GM21528 (cell line): Measurements from ENCODE around the gene LILRA5.
"Not testable (repeated sequence)": the region's sequence is repeated elsewhere in the genome, so short reads cannot be mapped to it uniquely, and the experiment has no call there.

Experiments
- ATAC-seq: cut with Tn5 transposase; IDR thresholded peaks from one replicate; pipeline ENCODE4 v1.9.1; 2021; ENCODE audit warnings: mild to moderate bottlenecking, moderate library complexity; ENCODE audit not compliant: unreplicated experiment, low FRiP score

LILRA5 gene

DNA sequence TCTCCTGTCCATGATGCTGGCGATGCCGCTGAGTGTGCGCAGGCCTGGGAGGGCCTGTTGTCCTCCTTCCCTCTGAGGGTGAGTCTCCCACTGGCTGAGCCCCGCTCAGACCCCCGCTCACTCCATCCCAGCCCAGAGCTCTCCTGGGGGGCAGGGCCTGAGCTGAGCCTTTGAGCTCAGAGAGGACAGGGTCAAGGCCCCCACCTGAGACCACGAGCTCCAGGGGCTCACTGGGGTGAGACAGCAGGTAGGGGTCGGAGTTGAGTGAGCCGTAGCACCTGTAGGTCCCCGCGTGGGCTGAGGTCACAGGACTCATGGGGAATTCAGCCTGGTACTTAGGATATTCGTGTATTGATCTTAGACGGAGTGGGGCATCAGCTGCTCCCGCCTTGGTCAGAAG is 34.9 kb downstream of the LILRA5 start:
- ATAC-seq: not testable (repeated sequence)

DNA sequence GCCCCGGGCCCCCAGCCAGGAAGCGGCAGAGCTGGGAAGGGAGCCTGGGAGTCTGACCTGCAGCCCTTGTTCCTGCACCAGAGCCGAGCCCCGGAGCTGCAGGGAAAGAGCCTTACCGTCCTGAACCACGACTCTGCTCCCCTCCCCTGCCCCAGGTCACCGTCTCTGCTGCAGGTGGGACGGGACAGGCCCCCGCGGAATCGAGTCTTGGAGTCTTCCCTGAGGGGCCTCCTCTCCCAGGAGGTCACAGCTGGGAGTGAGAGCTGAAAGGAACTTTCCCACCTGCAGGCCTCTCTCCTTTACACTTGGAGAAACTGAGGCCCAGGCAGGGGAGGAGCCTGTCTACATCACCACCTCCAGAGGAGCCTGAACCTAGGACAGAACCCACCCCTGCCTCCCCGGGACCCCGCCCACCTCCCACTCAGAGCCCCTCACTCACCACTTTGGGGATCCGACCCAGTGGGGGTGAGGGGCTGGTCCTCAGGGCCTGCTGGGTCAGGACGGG is 35.8 kb downstream of the LILRA5 start:
- not testable (repeated sequence) for ATAC-seq

DNA sequence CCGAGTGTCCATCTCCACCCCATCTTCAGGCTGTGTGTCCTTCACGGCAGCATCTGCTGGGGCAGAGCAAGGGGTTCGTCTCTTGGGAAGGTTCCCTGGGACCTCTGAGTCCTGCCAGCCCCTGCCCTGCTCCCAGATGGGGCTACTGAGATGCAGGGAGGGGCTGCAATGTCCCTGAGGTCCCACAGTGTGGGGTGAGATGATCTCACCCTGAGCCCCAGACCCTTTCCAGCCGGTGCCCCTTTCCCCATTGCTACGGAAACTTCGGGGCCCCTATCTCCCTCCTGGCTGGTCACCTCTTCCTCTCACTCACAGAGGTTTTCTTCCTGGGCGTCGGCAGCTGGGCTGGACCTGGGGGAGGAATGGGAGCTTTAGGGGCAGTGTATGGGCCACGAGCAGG is 37.0 kb downstream of the LILRA5 start:
- no peak for ATAC-seq

DNA sequence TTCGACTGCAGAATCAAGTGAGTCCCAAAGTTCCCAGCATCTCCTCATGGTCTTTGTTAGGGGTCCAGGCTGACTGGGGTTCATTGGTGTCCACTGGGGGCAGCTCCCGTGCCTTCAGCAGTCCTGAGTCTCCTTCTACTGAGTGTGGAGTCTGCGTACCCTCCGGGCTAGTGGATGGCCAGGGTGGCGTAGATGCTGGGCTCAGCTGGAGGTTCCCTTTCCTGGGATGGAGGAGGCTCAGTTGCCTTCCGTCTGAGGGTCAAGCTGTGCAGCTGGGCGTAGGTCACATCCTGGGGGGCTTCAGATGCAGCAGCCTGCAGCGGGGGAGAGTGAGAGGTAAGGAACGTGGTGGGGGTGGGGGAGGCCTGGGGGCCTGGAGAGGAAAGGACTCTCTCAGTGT is 38.5 kb downstream of the LILRA5 start:
- ATAC-seq: not testable (repeated sequence)

DNA sequence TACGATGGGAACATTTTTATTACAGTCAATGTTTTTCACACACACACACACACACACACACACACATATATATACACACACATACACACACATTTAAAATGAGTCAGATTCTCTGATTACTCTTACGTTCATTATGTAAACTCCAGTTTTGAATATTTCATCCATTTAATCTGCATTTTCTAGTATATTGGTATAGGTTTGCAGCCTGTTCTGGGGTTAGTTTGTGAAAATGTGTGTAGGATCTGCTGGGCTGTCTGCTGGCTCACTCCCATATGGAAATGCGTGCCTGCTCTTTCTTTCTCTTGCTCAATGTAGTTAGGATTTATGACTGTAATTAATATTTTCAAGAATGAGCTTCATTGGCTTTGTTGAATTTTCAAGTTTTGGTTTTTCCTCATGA is 39.1 kb downstream of the LILRA5 start:
- no peak for ATAC-seq

DNA sequence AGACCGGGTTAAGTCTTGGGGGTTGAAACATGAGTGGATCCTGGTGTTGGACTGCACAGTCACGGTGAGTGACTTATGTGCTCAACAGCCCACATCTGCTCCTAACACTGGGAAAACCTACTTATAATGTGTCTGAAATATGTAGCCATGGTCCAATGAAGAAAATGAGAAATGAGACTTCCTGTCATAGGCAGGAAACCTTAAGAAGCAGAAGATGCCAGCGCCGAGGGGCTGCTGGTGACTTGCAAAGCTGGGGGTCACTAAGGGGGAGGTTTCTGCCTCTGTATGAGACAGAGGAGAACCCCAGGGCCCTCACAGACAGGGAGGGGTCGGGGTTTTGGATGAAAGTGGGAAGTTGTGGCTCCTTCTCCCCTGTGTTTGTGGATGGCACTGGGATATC is 40.8 kb downstream of the LILRA5 start:
- ATAC-seq: not testable (repeated sequence)

DNA sequence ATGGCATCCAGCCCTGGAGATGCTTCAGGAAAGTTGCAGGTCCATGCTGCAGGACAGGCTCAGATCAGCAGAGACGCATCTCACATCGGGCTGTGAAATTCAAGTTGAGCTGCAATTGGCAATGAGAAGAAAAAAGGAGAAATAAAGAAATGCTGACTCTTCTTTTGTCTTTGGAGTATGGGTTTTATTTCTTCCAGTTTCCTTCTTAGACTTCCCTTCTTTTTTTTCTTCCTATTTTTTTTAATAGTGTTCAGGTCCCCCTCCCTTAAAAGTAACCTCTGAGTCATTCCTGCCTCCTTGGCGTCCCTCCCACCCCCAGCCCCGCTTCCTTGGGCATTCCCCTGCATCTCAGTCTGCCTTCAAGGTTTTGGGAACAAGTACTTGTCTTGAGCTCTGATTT is 41.4 kb downstream of the LILRA5 start:
- ATAC-seq: not testable (repeated sequence)

DNA sequence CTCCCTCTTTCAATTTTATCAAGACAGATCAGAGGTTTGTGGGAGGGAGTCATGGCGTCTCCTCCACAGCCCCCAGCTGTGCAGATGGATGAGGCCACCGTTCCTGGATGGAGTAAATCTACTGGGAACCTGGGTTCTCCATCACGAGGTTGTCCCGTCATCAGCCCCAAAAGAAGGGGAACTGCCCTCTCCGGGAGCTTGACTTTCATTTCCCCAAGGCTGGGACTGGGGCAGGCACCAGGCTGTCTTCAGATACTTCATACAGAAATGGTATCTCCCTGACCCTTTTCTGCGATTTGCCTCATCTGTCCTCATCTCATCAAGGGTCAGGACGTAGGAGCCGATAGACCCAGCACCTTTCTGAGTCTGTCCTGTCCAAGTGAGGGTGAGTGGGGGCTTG is 41.9 kb downstream of the LILRA5 start:
- no peak for ATAC-seq

DNA sequence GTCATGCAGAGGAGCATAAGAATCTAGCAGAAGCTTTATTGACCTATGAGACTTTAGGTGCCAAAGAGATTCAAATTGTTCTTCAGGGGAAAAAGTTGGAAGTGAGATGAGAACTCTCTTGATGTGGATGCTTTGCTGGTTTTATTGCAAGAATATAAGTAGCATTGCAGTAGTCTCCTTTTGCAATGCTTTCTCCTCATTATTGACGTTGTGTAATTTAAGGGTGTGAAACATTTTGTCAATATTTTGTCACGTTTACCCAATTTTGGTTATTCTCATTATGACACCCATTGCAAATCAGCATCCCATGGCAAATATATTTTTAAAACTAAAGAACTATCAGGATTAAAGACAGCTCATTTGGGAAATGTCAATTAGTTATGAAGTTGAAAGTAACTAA is 44.0 kb downstream of the LILRA5 start:
- ATAC-seq: no peak

DNA sequence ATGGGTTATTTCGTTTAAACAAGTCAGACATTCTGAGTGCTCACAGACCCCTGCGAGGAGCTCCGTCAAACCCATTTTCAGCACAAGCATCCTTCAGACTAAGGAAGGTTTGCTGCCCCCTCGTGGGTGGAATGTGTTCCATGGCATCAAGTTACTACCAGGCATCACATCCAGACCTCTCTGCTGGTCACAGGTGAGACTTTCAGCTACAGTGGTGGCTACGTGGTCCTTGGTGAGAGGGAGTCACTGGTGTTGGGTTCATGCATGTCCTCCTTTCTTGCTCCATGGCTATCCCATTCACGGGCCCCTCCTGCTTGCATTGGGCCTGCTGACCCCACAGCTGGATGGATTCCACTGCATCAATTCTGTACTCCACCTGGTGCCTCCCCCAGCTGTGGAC is 46.8 kb downstream of the LILRA5 start:
- no peak for ATAC-seq

DNA sequence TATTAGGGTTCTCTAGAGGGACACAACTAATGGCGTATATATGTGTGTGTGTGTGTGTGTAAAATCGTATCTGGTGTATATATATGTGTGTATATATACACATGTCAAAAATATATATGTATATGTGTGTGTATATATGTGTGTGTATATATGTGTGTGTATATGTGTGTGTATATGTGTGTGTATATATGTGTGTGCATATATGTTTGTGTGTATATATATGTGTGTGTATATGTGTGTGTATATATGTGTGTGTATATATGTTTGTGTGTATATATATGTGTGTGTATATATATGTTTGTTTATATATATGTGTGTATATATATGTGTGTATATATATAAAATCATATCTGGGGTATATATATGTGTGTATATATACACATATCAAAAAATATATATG is 50.5 kb downstream of the LILRA5 start:
- no peak for ATAC-seq

DNA sequence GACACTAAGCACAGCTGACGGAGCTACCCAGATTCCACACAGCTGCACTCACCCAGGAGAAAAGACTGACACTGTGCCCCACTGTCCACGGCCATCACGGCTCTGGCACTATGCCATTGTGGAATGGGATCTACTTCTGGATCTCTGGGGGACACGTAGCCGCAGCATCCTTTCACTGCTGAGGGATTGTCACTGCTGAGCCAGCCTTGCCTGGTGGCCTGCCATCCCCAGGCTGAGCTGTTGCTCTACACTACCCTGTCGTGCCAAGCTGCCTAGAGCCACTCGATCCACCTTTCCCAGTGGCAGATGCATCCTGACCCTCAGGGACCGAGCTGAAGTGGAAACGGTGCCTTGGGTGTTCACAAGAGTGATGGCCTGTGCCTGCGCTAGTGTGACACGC is 50.9 kb downstream of the LILRA5 start:
- no peak for ATAC-seq

DNA sequence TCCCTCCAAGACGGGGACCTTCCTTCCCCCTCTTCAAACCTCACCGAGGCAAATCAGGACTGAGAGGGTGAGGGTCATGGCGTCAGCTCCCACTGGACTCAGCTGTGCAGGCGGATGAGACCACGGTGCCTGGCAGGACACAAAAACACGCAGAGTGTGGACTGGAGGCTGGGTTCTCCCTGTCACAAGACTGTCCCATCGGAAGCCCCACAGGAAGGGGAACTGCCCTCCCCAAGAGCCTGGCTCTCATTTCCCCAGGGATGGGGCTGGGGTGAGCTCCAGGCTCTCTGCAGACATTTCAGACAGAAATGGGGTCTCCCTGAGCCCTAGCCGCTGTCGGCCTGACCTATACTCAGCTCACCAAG is 55.9 kb downstream of the LILRA5 start, which contains the start of gene LILRB5:
Gene LILRB5 (minus strand): TSS at position 158 of the 365 bp plus-strand sequence. CDS start 80 bp downstream, at position 78.
- no peak for ATAC-seq
